Measurements from ENCODE around the gene PTH1R.

The PTH1R gene

DNA sequence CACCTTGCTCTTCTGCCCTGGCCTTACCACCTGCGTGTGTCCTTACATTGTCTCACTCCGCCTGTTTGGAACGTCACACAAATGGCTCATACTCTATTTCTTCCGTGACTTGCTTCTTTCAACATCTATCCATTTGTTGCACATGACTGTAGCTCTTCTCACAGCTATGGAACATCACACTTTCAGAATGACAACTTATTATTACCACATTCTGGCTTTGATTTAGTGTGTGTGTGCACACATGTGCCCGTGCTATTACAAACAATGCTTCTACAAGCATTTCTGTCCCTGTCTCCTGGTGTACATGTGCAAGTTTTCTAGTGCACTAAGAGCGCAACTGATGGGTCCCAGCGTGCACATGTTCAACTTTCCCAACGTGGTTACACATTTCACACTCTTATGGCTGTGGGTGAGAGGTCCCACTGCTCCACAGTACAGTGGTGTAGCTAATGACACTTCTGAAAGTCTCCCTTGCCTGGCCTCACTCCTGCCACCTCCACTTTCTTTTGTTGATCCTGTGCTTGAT is 37.8 kb downstream of the PTH1R start:
- no peak for DNase-seq

DNA sequence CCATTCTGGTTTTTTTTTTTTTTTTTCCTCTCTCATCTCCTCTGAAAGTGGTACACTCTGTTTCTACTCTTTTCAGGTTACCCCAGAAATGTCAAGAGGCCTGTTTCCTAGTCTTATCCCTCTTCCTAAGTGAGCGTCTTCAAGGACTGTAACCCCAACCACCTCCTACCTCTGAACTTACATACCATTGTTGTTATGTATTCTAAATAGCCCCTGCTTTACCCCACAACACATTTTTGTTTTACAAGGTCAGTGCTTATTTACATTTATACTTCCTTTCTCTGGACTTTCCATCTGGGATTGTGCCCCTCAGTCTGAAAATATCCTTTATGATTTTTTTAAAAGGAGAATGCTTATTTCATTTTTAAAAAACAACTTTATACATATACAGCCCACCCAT is 38.8 kb downstream of the PTH1R start:
- no peak for DNase-seq

DNA sequence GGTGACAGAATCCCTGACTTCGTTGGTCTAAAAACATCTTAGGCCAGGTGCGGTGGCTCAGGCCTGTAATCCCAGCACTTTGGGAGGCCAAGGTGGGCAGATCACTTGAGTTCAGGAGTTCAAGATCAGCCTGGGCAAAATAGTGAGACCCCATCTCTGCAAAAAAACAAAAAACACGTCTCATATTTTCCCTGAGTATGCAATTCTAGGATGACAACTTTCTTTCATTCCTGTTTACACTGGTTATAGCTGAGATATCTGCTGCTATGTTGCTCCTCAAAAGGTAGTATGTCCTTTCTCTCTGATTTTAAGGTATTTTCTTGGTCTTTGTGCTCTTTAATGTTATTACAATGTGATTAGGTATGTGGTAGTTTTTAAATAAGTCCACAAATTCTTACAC is 39.3 kb downstream of the PTH1R start:
- DNase-seq: no peak

- no peak for DNase-seq
These were observed 39.7 kb downstream of the PTH1R start for GRCh38 chr3:46917257-46917656.

GRCh38 chr3:46918202-46918601 is 40.7 kb downstream of the PTH1R start:
- no peak for DNase-seq

DNA sequence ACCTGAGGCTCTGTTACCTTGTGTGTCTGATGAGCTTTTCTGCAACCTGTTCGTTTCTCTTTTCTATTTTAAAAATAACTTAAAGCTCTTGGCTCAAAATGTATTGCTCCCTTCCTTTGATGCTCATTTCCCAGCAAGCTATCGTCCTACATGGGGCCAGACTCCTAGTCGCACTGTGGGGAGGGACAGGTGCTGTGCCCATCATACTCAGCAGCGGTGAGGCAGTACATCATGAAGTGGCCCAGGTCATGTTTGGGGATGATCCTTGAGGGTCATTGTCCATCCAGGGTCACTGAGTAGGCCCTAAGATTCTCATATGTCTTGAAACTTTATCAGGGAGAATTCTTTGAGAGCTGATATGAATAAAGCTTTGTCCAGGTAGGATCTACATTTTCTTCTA is 41.1 kb downstream of the PTH1R start:
- no peak for DNase-seq

- DNase-seq: no peak
These were observed 43.5 kb downstream of the PTH1R start for GRCh38 chr3:46921041-46921440.

DNA sequence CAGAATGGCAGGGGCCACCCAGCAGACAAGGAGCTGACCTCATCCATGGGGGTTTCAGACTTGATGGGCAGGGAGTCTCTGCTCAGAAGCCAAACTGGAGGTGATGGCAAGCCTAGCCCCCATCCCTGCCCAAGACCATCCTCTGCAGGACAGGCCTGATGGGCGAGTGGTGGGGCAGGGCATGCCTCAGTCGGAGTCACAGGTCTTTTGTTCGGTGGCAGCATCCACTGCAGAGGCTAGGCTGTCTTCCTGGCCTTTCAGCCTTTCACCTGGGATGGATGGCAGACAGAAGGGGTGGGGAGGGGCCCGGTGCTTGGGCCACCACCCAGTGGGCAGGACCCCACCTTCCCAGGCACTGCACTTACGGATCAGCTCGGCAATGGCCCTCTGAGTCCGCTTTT is 44.4 kb downstream of the PTH1R start:
- no peak for DNase-seq

GRCh38 chr3:46922426-46922825 is 44.9 kb downstream of the PTH1R start:
- no peak for DNase-seq

GRCh38 chr3:46922871-46923558 is 45.5 kb downstream of the PTH1R start:
- DNase-seq: no peak

DNA sequence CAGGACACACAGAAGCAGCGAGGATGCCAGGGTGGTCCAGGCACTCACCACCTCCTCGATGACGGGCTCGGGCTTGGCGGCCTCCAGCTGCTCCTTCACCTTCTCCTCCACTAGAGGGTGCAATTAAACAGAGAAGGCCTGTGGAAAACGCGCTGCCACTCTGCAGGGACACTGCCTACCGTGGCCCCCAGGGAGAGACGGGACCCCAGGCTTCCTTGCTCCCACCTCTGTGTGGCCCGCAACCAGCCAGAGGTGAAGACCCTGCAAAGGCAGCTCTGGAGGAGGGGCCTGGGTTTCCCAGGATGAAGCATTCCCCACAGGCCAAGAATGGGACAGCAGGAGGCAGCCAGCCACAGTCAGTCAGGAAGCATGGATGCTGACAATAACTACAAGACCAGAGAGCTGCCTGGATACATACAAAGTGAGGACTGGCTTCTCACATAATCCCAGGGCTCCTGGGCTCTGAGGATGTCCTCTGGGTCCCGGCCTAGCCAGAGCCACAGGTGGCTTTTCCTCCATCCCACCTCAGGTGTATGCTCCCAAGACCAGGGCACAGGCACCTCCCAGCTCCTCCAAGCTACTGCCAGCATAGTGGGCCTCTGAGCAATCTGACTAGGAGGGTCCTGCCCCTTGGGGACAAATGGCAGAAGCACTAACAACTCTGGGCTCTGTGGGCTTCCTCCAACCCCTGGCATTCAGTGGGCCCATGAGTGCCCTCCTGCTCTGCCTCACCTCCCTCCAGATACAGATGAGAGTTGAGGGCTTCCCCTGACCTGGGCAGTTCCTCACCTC is 46.2 kb downstream of the PTH1R start:
- peak; percentile 31 to 36 for DNase-seq

- no peak for DNase-seq
These were observed 47.5 kb downstream of the PTH1R start for GRCh38 chr3:46924921-46925584.

DNA sequence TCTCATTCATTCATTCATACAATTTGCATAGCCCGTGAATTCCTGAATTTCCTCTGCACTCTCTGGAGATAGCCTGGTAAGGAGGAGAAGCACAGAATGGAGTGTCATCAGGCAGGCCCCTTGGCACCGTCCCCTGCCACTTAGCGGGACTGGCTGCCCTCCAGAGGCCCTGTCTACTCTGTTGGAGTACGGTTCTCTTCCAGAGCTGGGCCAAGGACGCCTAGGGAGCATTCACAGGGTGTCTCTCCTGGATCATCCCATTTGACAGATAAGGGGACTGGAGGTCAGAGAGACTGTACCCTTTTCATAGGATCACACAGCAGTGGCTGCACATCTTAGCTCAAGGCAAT is 48.0 kb downstream of the PTH1R start:
- no peak for DNase-seq

DNA sequence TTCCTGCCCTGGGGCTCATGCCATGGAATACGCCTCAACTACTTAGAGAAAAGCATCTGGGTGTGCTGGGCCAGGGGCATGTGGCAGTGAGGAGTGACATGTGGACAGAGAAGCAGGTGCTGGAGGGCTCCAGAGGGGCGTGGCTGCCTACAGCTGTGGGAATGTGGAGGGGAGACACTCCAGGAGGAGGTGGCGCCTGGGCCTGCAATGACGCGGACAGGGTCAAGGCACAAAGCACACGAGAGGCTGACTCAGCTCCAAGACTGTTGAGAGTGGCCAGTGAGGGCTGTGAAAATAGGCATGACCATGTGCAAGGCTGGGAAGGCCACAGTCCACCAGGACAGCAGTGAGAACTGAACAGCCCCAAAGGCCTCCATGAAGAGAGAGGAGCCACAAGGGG is 48.5 kb downstream of the PTH1R start:
- DNase-seq: no peak

- DNase-seq: no peak
These were observed 48.9 kb downstream of the PTH1R start for GRCh38 chr3:46926447-46926846.

DNA sequence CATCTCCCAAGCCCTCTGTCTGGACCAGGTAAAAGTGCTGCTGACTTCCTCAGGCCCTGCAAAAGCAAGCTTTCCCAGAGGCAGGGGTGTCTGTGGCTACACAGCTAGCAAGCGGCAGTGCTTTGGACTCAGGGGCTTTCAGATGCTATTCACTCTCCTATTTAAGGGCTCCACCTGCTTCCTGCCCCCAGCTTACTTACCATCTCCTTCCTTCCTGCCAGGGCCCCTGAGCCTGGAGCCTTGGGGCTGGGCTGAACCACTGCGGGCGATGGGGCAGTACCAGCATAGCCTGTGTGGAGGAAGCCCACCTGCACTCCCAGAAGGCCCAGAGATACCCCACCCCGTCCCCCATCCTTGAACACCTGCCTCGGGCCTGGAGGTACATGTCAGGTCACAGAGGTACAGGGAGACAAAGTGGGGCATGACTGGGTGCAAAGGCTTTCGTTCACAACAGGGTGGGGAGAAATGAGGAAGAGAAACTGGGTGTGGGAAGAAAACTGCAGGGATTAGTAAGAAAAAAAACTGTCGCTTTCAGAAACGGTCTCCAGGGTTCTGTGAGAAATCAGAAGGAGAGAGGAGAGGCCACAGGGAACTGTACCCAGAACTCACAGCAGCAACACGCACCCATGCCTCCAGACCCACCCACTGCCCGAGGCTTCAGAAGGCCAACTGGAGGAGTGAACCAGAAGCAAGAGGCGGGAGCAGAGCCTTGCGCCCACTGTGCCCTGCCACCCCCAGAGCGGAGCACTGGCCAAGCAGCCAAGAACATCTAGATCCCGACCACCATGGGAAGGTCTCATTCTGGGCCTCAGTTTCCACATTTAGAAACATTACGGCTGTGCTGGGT is 49.6 kb downstream of the PTH1R start:
- no peak for DNase-seq

- no peak for DNase-seq
These were observed 50.2 kb downstream of the PTH1R start for GRCh38 chr3:46927718-46928073.

- DNase-seq: no peak
These were observed 50.8 kb downstream of the PTH1R start for GRCh38 chr3:46928282-46928681.

GRCh38 chr3:46929324-46929723 is 51.8 kb downstream of the PTH1R start:
- no peak for DNase-seq

GRCh38 chr3:46930166-46930944 is 52.8 kb downstream of the PTH1R start:
- no peak for DNase-seq

GRCh38 chr3:46930945-46931403 is 53.5 kb downstream of the PTH1R start:
- no peak for DNase-seq

All from activated CD4-positive, alpha-beta T cell treated with anti-CD3 and anti-CD28 coated beads for 4 hours (primary cell).